ENCODE measurements around the gene MAPKBP1.

DNA sequence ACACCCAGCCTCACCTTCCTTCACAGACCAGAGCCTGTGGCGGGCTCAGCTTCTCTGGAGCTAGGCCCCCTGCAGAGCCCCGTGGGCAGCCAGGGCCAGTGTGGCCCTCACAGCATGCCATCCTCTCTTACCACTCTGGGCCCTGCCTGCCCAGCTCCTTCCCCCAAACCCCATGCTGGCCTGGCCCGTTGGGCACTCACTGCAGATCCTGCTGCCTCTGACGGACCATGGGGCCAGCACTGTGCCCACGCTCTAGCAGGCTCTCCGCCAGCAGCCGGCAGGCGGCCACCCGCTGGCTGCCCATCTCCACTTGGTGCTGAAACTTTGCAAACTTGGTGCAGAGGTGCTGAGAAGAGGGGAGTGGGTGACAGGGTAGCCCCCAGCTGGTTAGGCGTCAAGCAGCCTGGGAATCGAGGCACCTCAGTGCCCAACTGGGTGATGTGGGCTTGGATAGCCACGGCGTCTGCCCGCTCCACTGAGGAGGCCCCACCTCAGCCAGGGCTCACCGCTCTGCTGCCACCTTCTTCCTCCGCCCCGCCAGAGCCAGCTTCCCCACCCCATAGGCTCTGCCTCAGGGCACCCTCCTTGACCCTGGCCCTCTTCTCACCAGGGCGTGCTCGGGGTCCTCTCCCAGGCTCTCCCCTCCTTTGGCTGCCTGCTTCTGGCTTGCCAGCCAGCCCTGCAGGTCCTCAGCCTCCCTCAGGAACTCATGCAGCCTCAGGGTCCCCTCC is 97.1 kb downstream of the MAPKBP1 start:
- TF ChIP-seq, protein P1, sequence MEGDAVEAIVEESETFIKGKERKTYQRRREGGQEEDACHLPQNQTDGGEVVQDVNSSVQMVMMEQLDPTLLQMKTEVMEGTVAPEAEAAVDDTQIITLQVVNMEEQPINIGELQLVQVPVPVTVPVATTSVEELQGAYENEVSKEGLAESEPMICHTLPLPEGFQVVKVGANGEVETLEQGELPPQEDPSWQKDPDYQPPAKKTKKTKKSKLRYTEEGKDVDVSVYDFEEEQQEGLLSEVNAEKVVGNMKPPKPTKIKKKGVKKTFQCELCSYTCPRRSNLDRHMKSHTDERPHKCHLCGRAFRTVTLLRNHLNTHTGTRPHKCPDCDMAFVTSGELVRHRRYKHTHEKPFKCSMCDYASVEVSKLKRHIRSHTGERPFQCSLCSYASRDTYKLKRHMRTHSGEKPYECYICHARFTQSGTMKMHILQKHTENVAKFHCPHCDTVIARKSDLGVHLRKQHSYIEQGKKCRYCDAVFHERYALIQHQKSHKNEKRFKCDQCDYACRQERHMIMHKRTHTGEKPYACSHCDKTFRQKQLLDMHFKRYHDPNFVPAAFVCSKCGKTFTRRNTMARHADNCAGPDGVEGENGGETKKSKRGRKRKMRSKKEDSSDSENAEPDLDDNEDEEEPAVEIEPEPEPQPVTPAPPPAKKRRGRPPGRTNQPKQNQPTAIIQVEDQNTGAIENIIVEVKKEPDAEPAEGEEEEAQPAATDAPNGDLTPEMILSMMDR (IDR thresholded peaks at IDR 0.05; ENCODE audit: low read length): no peak
- TF ChIP-seq EZH2 (optimal IDR thresholded peaks at IDR 0.05; ENCODE audit: low read depth, low read length): no peak

Measured in MM.1S (cell line).